ENCODE data around the gene CRABP2. TPM values are rescaled to one million over a fixed set of nuclear protein-coding genes. Genes with fewer than 3 reads are reported as not detected.

The CRABP2 gene
- total and polyA plus RNA-seq, 2 of the 13 experiments (the other 11 are each of a cell fraction or from before 2014, with no cell fraction given) = 0.40 to 0.60 TPM

- peak; percentile 22; the same call in 1 of the 2 replicates for TF ChIP-seq ARID5B (CRISPR knock-in tag; IDR thresholded peaks at IDR 0.05)
- TF ChIP-seq ISX (CRISPR knock-in tag; conservative IDR thresholded peaks at IDR 0.05) = no peak
- no peak for TF ChIP-seq HDAC6 (IDR thresholded peaks at IDR 0.05; ENCODE audit: low read depth, low read length)
- no peak for TF ChIP-seq ZNF530 (CRISPR knock-in tag; IDR thresholded peaks at IDR 0.05; ENCODE audit: low read depth)
- no peak for TF ChIP-seq MATR3 (CRISPR knock-in tag; IDR thresholded peaks at IDR 0.05)
- TF ChIP-seq ZNF276 (CRISPR knock-in tag; IDR thresholded peaks at IDR 0.05; ENCODE audit: low read depth) = no peak
- no peak for TF ChIP-seq ZBTB38 (CRISPR knock-in tag; IDR thresholded peaks at IDR 0.05)
- TF ChIP-seq TFE3 (CRISPR knock-in tag; IDR thresholded peaks at IDR 0.05) = peak; percentile 40; the same call in 1 of the 2 replicates
- TF ChIP-seq ZIK1 (CRISPR knock-in tag; IDR thresholded peaks at IDR 0.05; ENCODE audit: borderline replicate concordance, low read depth) = no peak
- TF ChIP-seq ZNF879 (CRISPR knock-in tag; IDR thresholded peaks at IDR 0.05) = no peak
- no peak for TF ChIP-seq ZNF564 (CRISPR knock-in tag; IDR thresholded peaks at IDR 0.05)
- TF ChIP-seq ZNF33A (CRISPR knock-in tag; IDR thresholded peaks at IDR 0.05; ENCODE audit: borderline replicate concordance) = no peak
- TF ChIP-seq SRSF9 (IDR thresholded peaks at IDR 0.05; ENCODE audit: borderline replicate concordance, insufficient read depth, low read depth, low read length, poor library complexity, severe bottlenecking) = no peak
- no peak; the same call in 1 of the 2 replicates for TF ChIP-seq PPARG (CRISPR knock-in tag; conservative IDR thresholded peaks at IDR 0.05)
- no peak for TF ChIP-seq BATF2 (CRISPR knock-in tag; IDR thresholded peaks at IDR 0.05)
- peak; percentile 33; the same call in 1 of the 2 replicates for TF ChIP-seq PHF20 (CRISPR knock-in tag; IDR thresholded peaks at IDR 0.05)
- peak; percentile 91 for TF ChIP-seq YY1 (IDR thresholded peaks at IDR 0.05; ENCODE audit: insufficient read depth, insufficient replicate concordance, low read depth, low read length)
- TF ChIP-seq SIX1 (CRISPR knock-in tag; IDR thresholded peaks at IDR 0.05; ENCODE audit: borderline replicate concordance) = no peak
- peak; percentile 81; the same call in 1 of the 2 replicates for TF ChIP-seq TGIF2 (CRISPR knock-in tag; IDR thresholded peaks at IDR 0.05)
- TF ChIP-seq ZNF333 (CRISPR knock-in tag; IDR thresholded peaks at IDR 0.05; ENCODE audit: borderline replicate concordance) = no peak
- no peak for TF ChIP-seq HMGA1 (CRISPR knock-in tag; conservative IDR thresholded peaks at IDR 0.05)
These were observed 41.6 kb upstream of the CRABP2 start (continued) for GRCh38 chr1:156746728-156747631.
